Osteoblast (primary cell): ENCODE measurements around the gene CEND1. TPM values are rescaled to one million over a fixed set of nuclear protein-coding genes. Genes with fewer than 3 reads are reported as not detected.

Experiments
- DNase-seq: peaks from one replicate; pipeline ENCODE4 v3.0.0; 2011; ENCODE audit warnings: low spot score, mixed read lengths; ENCODE audit not compliant: insufficient read length; ENCODE audit errors: missing footprints
- H2AFZ ChIP-seq: 2 replicates; pipeline ENCODE4 v1.6.0; 2011; ENCODE audit warnings: mild to moderate bottlenecking, low read length
- H3K27ac ChIP-seq: 2 replicates; pipeline ENCODE4 v1.5.1; 2011; ENCODE audit warnings: mild to moderate bottlenecking, low read depth, low read length, moderate library complexity
- H3K27me3 ChIP-seq: 2 replicates; pipeline ENCODE4 v1.6.0; 2012; ENCODE audit warnings: mild to moderate bottlenecking, control low read depth, inconsistent platforms, low read length, moderate library complexity; ENCODE audit not compliant: insufficient read depth
- H3K36me3 ChIP-seq: 2 replicates; pipeline ENCODE4 v1.5.1; 2011; ENCODE audit warnings: mild to moderate bottlenecking, low read length, control low read depth, moderate library complexity; ENCODE audit not compliant: insufficient read depth
- H3K4me1 ChIP-seq: 2 replicates; pipeline ENCODE4 v1.5.1; 2011; ENCODE audit warnings: mild to moderate bottlenecking, low read length, control low read depth, moderate library complexity; ENCODE audit not compliant: insufficient read depth
- H3K4me2 ChIP-seq: 2 replicates; pipeline ENCODE4 v1.6.0; 2011; ENCODE audit warnings: mild to moderate bottlenecking, low read length; ENCODE audit not compliant: insufficient read depth
- H3K4me3 ChIP-seq: fragments of 200-600 bp; sonication (generic); 3 replicates; pipeline ENCODE4 v1.5.1; 2012; ENCODE audit warnings: mild to moderate bottlenecking, low read length, inconsistent platforms; ENCODE audit not compliant: insufficient read depth
- H3K79me2 ChIP-seq: 2 replicates; pipeline ENCODE4 v1.6.0; 2012; ENCODE audit warnings: mild to moderate bottlenecking, low read length, control low read depth, inconsistent platforms; ENCODE audit not compliant: insufficient read depth
- H3K9me3 ChIP-seq: 2 replicates; pipeline ENCODE4 v1.5.1; 2011; ENCODE audit warnings: low read depth, low read length, control low read depth
- H4K20me1 ChIP-seq: 2 replicates; pipeline ENCODE4 v1.6.0; 2012; ENCODE audit warnings: mild to moderate bottlenecking, low read length, control low read depth; ENCODE audit not compliant: insufficient read depth
- total RNA-seq: library from RNA; depleted of rRNA; stranded (reverse); fragments of >200 nt; gene quantifications from 2 replicates; pipeline ENCODE4 v1.2.3, GENCODE V29; 2012
- TF ChIP-seq, protein P1 (sequence below): IDR thresholded peaks from 2 replicates; pipeline ENCODE4 v1.5.1; 2011; ENCODE audit warnings: mild to moderate bottlenecking, low read depth, low read length, moderate library complexity; ENCODE audit errors: extremely low read depth

The CEND1 gene
- total RNA-seq, 1 donor, result not detected

DNA sequence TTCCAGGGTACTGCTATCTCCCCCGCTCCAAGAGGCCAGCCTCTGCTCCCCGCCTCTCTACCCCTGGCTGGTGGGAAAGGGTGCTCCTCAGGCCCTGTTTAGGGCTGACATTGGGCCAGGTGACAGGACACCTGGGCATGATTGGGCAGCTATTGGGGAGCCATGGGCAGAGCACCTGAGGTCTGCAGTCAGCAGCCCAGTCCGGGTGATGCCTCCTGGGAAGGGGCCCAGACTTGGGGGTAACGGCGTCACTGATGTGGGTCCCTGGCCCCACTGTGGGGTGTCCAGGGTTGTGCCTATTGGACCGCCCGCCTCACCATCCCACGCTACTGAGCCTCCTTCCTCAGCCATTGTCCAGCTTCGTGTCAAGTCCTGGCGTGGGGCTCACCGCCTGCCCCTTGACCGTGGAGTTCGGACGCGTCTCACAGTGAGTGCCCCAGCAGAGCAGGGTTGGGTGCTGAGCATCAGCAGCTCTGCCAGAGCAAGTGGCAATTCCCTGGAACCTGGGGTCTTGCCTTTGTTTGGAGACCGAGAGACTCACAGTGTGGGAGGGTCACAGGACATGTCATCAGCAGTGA lies 9.8 kb downstream of the CEND1 start:
- Histone ChIP-seq H2AFZ (no peak overlapping the region), H4K20me1 (peaks cover 31% of the 10 kb centered on the region)
- TF ChIP-seq, protein P1, sequence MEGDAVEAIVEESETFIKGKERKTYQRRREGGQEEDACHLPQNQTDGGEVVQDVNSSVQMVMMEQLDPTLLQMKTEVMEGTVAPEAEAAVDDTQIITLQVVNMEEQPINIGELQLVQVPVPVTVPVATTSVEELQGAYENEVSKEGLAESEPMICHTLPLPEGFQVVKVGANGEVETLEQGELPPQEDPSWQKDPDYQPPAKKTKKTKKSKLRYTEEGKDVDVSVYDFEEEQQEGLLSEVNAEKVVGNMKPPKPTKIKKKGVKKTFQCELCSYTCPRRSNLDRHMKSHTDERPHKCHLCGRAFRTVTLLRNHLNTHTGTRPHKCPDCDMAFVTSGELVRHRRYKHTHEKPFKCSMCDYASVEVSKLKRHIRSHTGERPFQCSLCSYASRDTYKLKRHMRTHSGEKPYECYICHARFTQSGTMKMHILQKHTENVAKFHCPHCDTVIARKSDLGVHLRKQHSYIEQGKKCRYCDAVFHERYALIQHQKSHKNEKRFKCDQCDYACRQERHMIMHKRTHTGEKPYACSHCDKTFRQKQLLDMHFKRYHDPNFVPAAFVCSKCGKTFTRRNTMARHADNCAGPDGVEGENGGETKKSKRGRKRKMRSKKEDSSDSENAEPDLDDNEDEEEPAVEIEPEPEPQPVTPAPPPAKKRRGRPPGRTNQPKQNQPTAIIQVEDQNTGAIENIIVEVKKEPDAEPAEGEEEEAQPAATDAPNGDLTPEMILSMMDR, result no peak

DNA sequence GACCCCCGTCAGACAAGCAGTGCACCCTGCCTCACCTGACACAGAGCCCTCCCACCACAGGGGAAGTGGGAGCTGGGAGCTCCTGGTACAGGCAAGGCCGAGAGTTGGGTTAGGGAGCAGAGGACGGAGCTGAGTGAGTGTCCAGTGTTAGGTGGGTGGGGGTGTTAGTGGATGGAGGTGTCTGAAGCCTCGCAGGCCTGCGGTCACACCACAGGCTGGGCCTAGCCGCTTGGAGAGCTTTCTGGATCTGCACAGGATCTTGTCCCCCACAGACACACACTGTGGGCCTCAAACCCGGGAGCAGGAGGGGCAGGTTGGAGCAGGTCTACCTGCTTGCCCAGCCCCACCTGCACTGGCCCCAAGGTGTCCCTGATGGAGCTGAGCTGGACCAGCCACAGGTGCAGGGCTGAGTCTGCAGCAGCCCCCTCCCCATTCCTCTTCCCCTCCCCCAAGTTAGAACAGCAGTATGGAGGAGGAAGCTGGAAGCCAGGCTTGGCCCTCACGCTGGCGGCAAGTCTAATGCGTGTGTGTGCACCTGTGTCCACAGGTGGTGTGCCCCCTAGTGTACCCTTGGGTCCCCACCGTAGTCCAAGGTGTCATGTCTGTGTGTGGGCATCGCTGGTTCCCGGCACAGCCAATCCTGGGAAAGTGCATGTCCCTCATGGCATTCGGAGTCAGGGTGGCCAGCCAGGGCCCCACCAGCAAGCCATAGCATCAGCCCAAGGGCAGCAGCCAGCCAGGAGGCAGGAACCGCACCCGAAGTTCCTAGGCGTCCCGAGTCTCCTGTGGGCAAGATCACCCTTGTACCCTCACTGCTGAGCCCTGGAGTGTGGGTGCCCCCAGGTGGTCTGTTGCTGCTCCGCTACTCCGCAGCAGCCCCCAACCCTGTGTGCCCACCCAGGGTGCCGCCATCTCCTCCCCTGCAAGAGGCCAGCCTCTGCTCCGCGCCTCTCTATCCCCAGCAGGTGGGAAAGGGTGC lies 10.6 kb downstream of the CEND1 start:
- Histone ChIP-seq H2AFZ (no peak overlapping the region), H3K27ac (no peak overlapping the region), H3K79me2 (peaks cover 63% of the 10 kb centered on the region), H3K4me3 (no peak overlapping the region), H4K20me1 (peaks cover 38% of the 10 kb centered on the region), H3K9me3 (no peaks in the 10 kb centered on the region), H3K36me3 (peaks cover 11% of the 10 kb centered on the region), H3K4me2 (no peak overlapping the region), H3K4me1 (peaks cover 26% of the 10 kb centered on the region), H3K27me3 (no peaks in the 10 kb centered on the region)
- DNase-seq, result no peak
- TF ChIP-seq, protein P1, result no peak

More for the DNA sequence above, 9.8 kb downstream of the CEND1 start:
- Histone ChIP-seq H3K4me3 (no peak overlapping the region), H3K4me1 (peaks cover 24% of the 10 kb centered on the region), H3K36me3 (peaks cover 10% of the 10 kb centered on the region), H3K27me3 (no peaks in the 10 kb centered on the region), H3K4me2 (no peak overlapping the region), H3K27ac (no peak overlapping the region), H3K9me3 (no peaks in the 10 kb centered on the region), H3K79me2 (peaks cover 55% of the 10 kb centered on the region)
- no peak for DNase-seq

DNA sequence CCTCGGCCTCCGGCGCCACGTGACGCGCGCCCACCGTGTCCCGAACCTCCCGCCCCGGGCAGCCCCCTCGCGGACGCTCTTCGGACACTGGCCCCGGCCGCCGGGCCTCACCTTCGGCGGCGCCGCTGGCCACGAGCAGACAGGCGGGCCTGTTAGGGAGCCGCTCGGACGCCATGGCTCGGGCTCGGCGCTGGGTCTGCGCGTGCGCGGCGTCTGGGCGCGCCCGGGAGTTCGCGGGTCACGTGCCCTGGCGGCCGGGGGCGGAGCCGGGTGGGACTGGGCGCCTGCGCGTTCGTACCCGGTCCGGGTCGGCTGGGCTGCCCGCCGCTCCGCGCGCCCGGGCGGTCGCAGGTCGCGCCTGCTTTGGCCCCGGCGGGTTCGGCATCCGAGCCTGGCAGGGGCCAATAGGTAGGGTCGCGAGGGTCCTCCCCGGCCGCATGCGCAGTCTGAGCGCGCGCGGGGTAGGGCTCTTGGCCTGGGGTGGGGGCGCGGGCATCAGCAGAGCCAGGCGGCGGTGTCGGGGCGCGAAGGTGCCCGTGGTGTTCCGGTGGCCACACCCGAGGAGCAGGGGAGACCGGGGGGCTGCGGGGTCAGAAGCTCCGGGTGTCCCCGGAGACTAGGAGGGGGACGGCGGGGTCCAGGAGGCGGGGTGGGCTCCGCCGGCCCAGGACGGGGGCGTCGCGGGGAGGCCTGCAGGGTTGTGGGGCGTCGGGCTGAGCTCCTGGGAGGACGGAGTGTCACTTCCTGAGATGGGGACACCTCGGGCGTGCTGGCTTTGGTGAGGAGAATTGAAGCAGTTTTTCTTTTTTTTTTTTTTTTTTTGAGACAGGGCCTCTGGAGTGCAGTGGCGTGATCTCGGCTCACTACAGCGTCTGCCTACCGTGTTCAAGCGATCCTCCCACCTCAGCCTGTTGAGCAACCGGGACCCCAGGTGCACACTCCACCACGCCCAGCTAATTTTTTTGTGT lies 12.3 kb downstream of the CEND1 start, which contains the start of gene GATD1:
TSS of gene GATD1 (minus strand) at position 200 of the 968 bp plus-strand sequence. CDS start at position 175, 25 bp downstream.
- H4K20me1 ChIP-seq, result peaks cover 54% of the 10 kb centered on the region
- peak; percentile 100 for DNase-seq
- no peaks in the 10 kb centered on the region for H3K9me3 ChIP-seq
- H3K4me1 ChIP-seq, result peaks cover 20% of the 10 kb centered on the region
- peaks cover 27% of the 10 kb centered on the region for H3K36me3 ChIP-seq
- peak within 1 kb of the TSS; percentile 88 for H3K4me3 ChIP-seq
- peak within 1 kb of the TSS; percentile 91 for H3K4me2 ChIP-seq
- TF ChIP-seq, protein P1, result no peak
- H3K27ac ChIP-seq, result peak within 1 kb of the TSS; percentile 48
- H2AFZ ChIP-seq, result peak within 1 kb of the TSS; percentile 65
- H3K79me2 ChIP-seq, result peaks cover 80% of the 10 kb centered on the region
- no peaks in the 10 kb centered on the region for H3K27me3 ChIP-seq
